Activated T-cell treated with anti-CD3 and anti-CD28 coated beads, Interleukin-2, amount 50 U/mL, for 48 hours (primary cell): ENCODE results near the gene P2RY8.

Experiments
- DNase-seq, 2 experiments: peaks; one replicate each; pipeline ENCODE4 v3.0.0-alpha.2; 2020

The P2RY8 gene

DNA sequence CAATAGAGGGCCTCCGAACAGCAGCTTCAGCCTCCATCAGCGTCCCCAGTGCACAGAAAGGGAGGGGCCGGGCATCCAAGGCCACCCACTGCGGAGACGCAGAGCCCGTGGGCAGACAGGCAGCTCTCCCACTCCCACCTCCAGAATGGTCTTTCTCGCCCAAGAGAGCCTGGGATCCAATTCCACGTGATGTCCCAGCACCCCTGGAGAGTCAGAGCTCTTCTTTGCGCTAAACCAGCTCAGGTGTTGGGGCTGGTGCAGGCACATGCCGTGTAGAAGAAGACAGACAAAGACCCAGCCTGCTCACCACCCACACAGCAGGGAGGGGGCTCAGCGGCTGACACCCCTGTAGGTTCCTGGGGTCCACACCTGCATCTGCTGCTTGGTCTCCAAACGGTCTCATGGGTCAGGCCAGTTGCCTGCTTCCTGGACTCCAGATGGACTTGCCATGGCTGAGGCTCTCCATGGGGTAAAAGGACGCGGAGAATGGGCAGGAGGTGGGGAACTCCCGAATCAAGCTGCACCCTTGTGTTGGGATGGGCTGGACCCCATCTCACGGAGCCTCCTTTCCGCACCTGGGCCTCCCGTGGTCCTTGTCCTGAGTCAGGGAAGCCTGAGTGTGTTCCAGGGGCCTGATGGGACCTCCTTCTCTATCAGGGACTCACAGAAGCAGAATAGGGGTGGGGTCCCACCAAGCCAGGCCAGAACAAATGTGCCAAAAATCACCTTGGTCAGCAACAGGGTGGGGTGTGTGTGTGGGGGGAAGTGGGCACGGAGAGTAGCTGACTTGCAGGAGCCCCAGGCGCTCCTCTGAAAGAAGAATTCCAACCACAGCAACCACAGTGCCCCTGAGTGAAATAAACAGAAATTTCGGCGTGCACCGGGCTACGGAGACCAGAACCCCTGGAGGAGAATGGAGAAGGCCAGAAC lies 72.7 kb downstream of the P2RY8 start:
- DNase-seq = peak; percentile 39 to 54

DNA sequence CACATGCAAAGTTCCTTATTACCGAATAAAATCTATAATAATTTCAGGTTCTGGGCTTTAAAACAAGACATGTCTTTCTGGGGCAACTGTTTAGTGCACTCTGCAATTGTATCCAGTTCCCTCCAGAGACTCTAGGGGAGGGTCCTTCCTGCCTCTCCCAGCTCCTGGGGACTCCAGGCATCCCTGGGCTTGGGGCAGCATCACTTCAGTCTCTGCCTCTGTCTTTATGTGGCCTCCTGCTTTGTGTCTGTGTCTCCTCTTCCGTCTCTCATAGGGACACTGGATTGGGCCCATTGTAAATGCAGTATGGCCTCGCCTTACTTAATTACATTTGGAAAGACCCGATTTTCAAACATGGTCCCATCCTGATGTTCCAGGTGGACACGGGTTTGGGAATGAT lies 73.4 kb downstream of the P2RY8 start:
- DNase-seq = peak; percentile 22 to 27

DNA sequence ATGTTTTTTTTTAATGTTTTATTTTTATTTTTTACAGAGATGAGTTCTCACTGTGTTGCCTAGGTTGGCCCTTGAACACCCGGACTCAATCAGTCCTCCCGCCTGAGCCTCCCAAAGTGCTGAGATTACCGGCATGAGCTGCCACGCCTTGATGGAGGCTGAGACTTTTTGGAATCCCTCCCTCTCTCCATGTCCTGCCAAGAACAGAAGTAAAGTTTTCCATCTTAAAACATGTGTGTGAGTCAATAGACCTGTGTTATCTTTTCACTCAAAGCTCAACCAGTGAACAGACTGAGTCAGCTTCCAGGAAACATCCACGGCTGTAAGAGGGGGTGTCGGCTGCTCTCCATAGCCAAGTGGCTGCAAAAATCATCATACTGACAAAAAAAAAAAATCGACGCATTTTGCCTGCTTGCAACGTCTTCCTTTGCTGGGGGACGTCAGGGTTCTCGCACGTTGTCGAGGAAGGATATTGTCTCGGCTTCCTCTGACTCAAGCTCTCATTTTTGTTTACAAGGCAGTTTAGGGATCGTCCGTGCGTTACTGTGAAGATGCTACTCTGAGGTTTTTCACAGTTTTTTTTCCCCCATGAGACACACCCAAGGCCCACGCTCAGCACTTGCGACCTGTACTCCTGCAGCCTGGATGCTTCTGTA lies 74.3 kb downstream of the P2RY8 start:
- DNase-seq = peak; percentile 74 to 78

DNA sequence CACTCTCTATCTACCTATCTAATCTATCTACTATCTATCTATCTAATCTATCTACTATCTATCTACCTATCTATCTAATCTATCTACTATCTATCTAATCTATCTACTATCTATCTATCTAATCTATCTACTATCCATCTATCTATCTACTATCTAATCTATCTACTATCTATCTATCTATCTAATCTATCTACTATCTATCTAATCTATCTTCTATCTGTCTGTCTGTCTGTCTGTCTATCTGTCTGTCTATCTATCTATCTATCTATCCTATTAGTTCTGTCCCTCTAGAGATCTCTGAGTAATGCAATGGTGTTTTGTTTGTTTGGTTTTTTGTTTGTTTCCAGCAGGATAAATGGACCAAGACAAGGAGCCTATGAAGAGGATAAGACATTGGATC lies 74.9 kb downstream of the P2RY8 start:
- DNase-seq = no peak

DNA sequence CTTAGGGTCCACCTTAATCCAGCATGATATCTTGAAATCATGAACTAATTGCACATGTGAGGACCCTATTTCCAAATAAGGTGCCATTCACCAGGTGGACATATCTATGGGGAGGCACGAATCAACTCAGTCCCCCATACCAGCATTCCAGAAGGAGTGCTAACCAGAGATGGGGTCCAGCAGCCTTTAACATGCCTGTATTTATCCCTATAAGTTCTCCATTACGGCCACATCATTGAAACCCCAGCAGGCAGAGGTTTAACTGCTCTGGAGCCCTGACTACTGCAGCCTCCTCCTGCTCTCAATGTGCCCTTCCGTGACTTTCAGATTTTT lies 81.1 kb downstream of the P2RY8 start:
- peak in 1 of 2 experiments; percentile 14 for DNase-seq

DNA sequence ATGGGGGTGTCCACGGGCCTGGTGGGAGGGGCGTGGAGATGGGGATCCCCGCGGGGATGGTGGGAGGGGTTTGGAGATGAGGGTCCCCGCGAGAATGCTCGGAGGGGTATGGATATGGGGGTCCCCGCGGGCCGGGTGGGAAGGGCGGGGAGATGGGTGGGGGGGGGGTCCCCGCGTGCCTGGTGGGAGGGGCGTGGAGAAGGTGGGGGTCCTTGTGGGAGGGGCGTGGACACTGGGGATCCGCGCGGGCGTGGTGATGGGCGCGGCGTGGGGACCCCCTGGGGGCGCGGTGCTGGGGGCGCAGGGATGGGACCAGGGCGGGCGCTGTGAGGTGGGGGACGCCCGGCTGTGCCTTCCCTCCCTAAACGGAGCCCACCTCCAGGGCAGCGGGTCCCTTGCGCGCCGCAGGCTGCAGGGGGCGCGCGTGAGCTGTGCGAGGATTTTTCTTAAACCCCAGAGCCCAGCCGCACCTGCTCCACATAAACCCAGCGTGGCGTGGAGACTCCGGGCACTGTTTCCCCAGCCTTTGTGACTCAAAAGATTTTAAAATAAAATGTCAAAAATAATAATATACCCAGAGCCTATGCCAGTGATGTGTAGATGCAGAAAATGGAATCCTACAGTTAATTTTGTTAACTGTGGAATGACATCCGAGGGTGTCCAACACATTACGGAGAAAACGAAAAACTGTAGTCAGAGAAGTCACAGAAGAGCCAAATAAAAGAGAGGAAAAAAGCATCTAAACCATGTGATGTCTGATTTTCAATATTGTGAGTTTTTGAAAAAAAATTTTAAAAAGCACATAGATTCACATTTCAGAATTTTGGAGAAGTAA lies 82.8 kb downstream of the P2RY8 start:
- DNase-seq = peak; percentile 98

DNA sequence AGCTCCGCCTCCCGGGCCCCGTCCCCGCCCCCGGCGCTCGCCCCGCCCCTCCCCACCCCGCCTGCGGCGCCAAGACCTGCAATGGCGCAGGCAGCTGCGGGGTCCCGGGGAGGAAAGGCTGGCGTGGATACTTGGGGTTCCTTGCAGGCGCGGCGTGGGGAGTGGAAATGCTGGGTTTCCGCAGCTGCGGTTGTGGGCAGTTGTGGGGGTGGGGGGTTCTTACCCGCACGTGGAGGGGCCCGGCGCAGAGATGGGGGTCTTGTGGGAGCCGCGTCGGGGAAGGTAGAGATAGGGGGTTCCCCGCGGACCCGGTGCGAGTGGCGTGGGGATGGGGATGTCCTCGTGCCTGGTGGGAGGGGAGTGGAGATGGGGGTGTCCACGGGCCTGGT lies 83.6 kb downstream of the P2RY8 start:
- no peak for DNase-seq

DNA sequence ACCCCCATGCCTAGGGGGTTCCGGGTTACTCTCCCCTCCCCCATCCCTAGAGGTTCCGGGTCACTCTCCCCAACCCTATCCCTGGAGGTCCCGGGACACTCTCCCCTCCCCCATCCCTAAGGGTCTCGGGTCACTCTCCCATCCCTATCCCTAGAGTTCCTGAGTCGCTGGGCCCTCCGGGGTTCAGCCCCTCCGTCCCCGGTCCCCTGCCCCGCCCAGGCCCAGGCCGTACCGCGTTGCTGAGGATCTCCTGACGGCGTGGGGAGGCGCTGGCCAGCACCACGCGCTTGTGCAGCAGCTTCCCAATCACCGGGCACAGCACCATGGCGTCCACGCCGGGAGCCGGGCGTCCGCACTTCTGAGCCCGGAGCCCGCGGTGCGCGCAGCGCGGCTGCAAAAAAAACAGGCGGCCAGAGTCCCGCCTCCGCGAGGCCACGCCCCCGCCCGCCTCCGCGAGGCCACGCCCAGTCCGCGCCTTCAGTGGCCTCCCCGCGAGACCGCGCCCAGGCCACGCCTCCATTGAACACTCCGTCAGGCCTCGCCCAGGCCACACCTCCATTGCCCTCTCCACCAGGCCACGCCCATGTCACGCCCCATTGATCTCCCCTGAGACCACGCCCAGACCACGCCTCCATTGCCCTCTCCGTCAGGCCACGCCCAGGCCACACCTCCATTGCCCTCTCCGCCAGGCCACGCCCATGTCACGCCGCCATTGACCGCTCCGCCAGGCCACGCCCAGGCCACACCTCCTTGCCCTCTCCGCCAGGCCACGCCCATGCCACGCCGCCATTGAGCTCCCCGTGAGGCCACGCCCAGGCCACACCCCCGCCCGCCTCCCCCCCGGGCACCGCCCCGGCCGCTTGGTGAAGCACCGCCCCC lies 84.2 kb downstream of the P2RY8 start, which contains the start of gene ASMTL:
ASMTL (minus strand) TSS at position 394 of the 879 bp plus-strand sequence; CDS start at position 325, 69 bp downstream.
- peak; percentile 100 for DNase-seq

DNA sequence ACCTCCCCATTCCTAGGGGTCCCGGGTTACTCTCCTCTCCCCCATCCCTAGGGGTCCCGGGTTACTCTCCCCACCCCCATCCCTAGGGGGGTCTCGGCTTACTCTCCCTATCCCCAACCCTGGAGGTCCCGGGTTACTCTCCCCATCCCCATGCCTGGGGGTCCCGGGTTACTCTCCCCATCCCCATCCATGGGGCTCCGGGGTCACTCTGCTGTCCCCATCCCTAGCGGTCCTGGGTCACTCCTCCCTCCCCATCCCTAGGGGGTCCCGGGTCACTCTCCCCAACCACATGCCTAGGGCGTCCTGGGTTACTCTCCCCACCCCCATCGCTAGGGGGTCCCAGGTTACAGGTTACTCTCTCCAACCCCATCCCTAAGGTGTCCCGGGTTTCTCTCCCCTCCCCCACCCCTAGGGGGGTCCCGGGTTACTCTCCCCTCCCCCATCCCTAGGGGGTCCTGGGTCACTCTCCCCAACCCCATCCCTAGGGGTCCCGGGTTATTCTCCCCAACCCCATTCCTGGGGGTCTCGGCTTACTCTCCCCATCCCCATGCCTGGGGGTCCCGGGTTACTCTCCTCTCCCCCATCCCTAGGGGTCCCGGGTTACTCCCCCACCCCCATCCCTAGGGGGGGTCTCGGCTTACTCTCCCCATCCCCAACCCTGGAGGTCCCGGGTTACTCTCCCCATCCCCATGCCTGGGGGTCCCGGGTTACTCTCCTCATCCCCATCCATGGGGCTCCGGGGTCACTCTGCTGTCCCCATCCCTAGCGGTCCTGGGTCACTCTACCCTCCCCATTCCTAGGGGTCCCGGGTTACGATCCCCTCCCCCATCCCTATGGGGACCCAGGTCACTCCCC lies 85.1 kb downstream of the P2RY8 start:
- DNase-seq = peak; percentile 28 to 33

DNA sequence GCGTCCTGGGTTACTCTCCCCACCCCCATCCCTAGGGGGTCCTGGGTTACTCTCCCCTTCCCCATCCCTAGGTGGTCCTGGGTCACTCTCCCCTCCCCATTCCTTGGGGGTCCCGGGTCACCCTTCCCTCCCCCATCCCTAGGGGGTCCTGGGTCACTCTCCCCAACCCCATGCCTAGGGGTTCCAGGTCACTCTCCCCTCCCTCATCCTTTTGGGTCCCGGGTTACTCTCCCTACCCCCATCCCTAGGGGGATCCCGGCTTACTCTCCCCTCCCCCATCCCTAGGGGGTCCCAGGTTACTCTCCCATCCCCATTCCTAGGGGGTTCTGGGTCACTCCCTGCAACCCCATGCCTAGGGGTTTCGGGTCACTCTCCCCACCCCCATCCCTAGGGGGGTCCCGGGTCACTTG lies 85.7 kb downstream of the P2RY8 start:
- peak; percentile 18 to 20 for DNase-seq

DNA sequence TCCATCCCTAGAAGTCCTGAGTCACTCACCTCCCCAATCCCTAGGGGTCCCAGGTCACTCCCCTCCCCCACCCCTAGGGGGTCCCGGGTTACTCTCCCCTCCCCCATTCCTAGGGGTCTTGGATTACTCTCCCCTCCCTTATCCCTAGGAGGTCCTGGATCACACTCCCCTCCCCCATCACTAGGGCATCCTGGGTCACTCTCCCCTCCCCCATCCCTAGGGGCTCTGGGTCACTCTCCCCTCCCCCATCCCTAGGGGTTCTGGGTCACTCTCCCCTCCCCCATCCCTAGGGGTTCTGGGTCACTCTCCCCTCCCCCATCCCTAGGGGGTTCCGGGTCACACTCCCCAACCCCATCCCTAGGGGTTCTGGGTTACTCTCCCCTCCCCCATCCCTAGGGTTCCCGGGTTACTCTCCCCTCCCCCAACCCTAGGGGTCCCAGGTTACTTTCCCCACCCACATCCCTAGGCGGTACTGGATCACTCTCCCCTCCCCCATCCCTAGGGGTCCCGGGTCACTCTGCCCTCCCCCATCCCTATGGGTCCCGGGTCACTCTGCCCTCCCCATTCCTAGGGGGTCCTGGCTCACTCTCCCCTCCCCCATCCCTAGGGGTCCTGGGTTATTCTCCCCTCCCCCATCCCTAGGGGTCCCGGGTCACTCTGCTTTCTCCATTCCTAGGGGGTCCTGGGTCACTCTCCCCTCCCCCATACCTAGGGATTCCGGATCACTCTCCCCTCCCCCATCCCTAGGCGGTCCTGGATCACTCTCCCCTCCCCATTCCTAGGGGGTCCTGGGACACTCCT lies 86.4 kb downstream of the P2RY8 start:
- DNase-seq = peak; percentile 20

DNA sequence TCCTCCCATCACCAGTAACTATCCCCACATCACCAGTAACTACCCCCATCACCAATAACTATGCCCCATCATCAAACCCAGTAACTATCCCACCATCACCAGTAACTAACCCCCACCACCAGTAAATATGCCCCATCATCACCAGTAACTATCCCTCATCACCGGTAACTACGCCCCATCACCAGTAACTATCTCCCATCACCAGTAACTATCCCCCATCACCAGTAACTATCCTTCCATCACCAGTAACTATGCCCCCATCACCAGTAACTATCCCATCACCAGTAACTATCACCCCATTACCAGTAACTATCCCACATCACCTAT lies 87.2 kb downstream of the P2RY8 start:
- no peak for DNase-seq

DNA sequence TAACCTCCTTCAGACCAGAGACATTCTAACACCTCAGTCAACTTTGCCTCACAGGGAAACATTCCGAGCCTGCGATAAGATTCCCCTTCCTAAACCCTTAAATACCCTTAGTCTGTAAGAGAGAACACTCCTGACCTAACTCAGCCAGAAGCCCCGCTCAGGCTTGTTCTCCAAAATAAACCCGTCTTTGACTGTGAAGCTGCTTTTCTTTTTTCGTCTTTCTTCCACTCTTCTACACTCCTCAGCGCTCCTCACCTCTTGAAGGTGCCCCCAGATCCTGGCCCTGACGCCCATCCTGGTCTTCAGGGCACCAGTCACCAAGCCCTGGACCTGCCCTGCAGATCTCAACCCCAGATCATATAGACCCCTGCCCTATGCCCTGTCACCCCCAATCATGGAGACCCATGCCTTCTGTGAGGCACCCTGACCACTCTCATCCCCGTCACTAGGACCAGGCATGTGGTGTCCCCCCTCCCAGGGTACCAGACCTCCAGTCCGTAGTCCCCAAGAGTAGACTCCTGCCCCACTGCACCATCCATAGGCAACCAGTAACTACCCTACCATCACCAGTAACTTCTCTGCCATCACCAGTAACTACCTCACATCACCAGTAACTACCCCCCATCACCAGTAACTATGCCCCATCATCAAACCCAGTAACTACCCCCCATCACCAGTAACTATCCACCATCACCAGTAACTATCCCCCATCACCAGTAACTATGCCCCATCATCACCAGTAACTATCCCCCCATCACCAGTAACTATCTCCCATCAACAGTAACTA lies 87.8 kb downstream of the P2RY8 start:
- DNase-seq = peak; percentile 15 to 16

DNA sequence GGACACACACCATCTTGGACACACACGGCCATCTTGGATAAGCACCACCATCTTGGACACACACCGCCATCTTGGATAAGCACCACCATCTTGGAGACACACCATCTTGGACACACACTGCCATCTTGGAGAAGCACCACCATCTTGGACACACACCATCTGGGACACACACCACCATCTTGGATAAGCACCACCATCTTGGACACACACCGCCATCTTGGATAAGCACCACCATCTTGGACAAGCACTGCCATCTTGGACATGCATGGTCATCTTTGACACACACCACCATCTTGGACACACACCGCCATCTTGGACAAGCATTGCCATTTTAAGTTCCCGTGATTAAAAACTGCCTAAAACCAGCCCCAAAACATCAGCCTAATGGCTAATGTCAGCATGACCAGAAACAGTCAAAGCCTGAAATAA lies 88.4 kb downstream of the P2RY8 start:
- DNase-seq = peak; percentile 18

DNA sequence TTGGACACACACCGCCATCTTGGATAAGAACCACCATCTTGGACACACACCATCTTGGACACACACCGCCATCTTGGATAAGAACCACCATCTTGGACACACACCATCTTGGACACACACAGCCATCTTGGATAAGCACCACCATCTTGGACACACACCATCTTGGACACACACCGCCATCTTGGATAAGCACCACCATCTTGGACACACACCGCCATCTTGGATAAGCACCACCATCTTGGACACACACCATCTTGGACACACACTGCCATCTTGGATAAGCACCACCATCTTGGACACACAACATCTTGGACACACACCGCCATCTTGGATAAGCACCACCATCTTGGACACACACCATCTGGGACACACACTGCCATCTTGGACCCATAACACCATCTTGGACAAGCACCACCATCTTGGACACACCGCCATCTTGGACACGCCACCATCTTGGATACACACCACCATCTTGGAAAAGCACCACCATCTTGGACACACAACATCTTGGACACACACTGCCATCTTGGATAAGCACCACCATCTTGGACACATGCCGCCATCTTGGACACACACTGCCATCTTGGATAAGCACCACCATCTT lies 88.9 kb downstream of the P2RY8 start:
- DNase-seq = peak; percentile 26 to 27

DNA sequence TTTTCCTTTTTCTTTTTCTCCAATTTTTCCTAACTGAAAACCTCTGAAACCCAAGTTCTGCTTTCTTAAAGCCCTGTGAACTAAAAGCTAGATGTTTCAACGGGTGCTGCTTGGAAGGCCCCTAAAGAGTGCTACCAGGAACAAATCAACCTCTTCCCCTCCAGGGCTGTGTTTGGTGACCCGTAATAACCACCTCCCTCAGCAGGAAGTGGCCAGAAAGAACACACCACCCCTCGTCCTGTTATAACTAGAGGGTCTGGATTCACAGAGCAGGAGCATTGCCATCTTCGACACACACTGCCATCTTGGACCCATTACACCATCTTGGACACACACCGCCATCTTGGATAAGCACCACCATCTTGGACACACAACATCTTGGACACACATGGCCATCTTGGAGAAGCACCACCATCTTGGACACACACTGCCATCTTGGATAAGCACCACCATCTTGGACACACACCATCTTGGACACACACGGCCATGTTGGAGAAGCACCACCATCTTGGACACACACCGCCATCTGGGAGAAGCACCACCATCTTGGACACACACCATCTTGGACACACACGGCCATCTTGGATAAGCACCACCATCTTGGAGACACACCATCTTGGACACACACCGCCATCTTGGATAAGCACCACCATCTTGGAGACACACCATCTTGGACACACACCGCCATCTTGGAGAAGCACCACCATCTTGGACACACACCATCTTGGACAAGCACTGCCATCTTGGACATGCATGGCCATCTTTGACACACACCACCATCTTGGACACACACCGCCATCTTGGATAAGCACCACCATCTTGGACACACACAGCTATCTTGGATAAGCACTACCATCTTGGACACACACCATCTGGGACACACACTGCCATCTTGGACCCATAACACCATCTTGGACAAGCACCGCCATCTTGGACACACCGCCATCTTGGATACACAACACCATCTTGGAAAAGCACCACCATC lies 89.7 kb downstream of the P2RY8 start:
- peak; percentile 25 to 32 for DNase-seq

DNA sequence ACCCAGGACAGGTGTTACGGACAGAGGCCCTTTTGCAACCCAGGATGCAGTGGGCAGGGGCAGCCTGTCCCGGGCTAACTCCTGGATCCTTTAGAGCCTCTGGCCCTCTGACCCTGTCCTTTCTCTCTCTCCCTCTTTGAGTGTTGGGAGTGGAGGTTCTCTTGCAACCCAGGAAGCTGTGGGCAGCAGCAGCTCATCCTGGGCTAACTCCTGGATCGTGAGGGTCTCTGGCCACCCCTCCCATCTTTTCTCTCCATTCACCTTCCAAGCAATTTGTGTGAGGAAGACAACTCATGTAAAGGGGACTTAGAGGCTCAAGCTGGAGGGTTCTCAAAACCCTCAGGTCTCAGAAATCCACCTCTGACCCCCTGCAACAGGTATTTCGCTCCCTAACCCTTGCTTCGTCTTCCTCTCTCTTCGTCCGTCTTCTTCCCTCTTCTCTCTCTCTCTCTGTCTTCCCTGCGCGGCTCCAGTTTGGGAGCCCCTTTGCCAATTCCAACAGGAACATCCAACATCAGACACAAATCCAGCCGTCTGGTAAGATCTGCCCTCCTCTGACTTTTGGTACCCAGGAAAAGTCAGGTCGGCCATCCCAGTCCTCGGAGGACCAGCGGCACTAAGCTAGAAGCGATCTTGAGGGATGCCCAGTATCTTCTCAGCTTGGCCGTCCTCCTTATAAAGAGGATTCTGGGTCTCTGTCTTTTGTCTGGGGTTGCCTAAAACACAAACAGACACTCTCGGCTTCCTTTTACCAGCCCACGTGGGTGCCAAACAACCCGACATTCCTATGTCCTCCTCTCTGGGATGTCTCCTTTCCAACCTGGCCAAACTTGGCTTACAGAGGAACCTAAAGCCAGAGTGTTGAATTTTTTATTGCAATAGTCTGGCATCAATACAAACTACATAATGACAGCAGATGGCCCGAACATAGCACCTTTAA lies 92.2 kb downstream of the P2RY8 start:
- DNase-seq = peak; percentile 13 to 16
